WTC11 (cell line): ENCODE measurements around the gene ABR.

Source experiments
- AR ChIP-seq: fragments of 250-450 bp; sonication (Bioruptor Pico); IDR thresholded peaks from 2 replicates; pipeline ENCODE4 v1.9.0; 2021; ENCODE audit warnings: mild to moderate bottlenecking
- CREB1 ChIP-seq: sonication (generic); formaldehyde crosslinking; IDR thresholded peaks from 2 replicates; pipeline ENCODE4 v1.8.0; 2023; ENCODE audit warnings: mild to moderate bottlenecking, missing genetic modification reagents
- CTCF ChIP-seq: fragments of 200-600 bp; IDR thresholded peaks from 2 replicates; pipeline ENCODE4 v1.8.0; 2022; ENCODE audit warnings: antibody characterized with exemption
- FOXK1 ChIP-seq: sonication (generic); formaldehyde crosslinking; IDR thresholded peaks from 2 replicates; pipeline ENCODE4 v1.8.0; 2022; ENCODE audit warnings: mild to moderate bottlenecking, moderate library complexity, missing genetic modification reagents
- NR3C1 ChIP-seq: sonication (generic); formaldehyde crosslinking; conservative IDR thresholded peaks from 2 replicates; pipeline ENCODE4 v1.8.1; 2023; ENCODE audit warnings: low read depth, mild to moderate bottlenecking, missing genetic modification reagents
- USF2 ChIP-seq: sonication (generic); formaldehyde crosslinking; IDR thresholded peaks from 2 replicates; pipeline ENCODE4 v1.8.1; 2023; ENCODE audit warnings: mild to moderate bottlenecking, missing genetic modification reagents, moderate library complexity
- ZNF121 ChIP-seq: sonication (generic); formaldehyde crosslinking; IDR thresholded peaks from 2 replicates; pipeline ENCODE4 v1.8.0; 2023; ENCODE audit warnings: missing genetic modification reagents
- TF ChIP-seq, protein P1 (sequence below): sonication (generic); formaldehyde crosslinking; IDR thresholded peaks from 2 replicates; pipeline ENCODE4 v1.8.1; 2022; ENCODE audit warnings: low read depth, missing genetic modification reagents, borderline replicate concordance

GRCh38 chr17:1018547-1018946, 161.2 kb downstream of the ABR start:
- TF ChIP-seq USF2 (CRISPR knock-in tag), result no peak
- no peak for TF ChIP-seq CTCF
- no peak for TF ChIP-seq CREB1 (CRISPR knock-in tag)
- TF ChIP-seq AR (CRISPR knock-in tag), result no peak
- no peak for TF ChIP-seq NR3C1 (CRISPR knock-in tag)
- no peak for TF ChIP-seq ZNF121 (CRISPR knock-in tag)
- TF ChIP-seq FOXK1 (CRISPR knock-in tag), result no peak
- TF ChIP-seq, protein P1, sequence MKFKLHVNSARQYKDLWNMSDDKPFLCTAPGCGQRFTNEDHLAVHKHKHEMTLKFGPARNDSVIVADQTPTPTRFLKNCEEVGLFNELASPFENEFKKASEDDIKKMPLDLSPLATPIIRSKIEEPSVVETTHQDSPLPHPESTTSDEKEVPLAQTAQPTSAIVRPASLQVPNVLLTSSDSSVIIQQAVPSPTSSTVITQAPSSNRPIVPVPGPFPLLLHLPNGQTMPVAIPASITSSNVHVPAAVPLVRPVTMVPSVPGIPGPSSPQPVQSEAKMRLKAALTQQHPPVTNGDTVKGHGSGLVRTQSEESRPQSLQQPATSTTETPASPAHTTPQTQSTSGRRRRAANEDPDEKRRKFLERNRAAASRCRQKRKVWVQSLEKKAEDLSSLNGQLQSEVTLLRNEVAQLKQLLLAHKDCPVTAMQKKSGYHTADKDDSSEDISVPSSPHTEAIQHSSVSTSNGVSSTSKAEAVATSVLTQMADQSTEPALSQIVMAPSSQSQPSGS, result no peak
